Measurements from ENCODE around the gene MBD3L1.

The MBD3L1 gene

GRCh38 chr19:8831373-8831772, 804 bp upstream of the MBD3L1 start:
- Histone ChIP-seq H2AFZ (ENCODE audit: low read length, unreplicated experiment) (peak overlapping the region; percentile 80), H3K4me3 (ENCODE audit: low read depth, low read length) (peak overlapping the region; percentile 87), H3K27ac (ENCODE audit: low read depth, low read length) (peak overlapping the region; percentile 81; the same call in 1 of the 2 replicates), H3K36me3 (ENCODE audit: insufficient read depth, low read length) (no peaks in the 10 kb centered on the region), H3K27me3 (ENCODE audit: insufficient read depth, low read length) (no peaks in the 10 kb centered on the region), H3K79me2 (ENCODE audit: control insufficient read depth, insufficient read depth, low read length, unreplicated experiment) (no peaks in the 10 kb centered on the region), H3K4me1 (ENCODE audit: control insufficient read depth, insufficient read depth, low read length, unreplicated experiment) (peaks cover 7% of the 10 kb centered on the region)

- Histone ChIP-seq H3K27me3 (ENCODE audit: insufficient read depth, low read length) (0 out of 2 replicates have a peak, but pooled peaks cover 3% of the 10 kb centered on the region), H3K4me1 (ENCODE audit: control insufficient read depth, insufficient read depth, low read length, unreplicated experiment) (peaks cover 7% of the 10 kb centered on the region), H3K4me3 (ENCODE audit: low read depth, low read length) (peak overlapping the region; percentile 87), H3K79me2 (ENCODE audit: control insufficient read depth, insufficient read depth, low read length, unreplicated experiment) (no peaks in the 10 kb centered on the region), H3K27ac (ENCODE audit: low read depth, low read length) (peak overlapping the region; percentile 81), H3K36me3 (ENCODE audit: insufficient read depth, low read length) (no peaks in the 10 kb centered on the region), H2AFZ (ENCODE audit: low read length, unreplicated experiment) (peak overlapping the region; percentile 80)
Observed at GRCh38 chr19:8831832-8832131, 395 bp upstream of the MBD3L1 start.

- no peak overlapping the region for H2AFZ ChIP-seq (ENCODE audit: low read length, unreplicated experiment)
- H3K4me3 ChIP-seq (ENCODE audit: low read depth, low read length), result no peak overlapping the region
- H3K27me3 ChIP-seq (ENCODE audit: insufficient read depth, low read length), result 0 out of 2 replicates have a peak, but pooled peaks cover 5% of the 10 kb centered on the region
- no peaks in the 10 kb centered on the region for H3K36me3 ChIP-seq (ENCODE audit: insufficient read depth, low read length)
- peaks cover 7% of the 10 kb centered on the region for H3K4me1 ChIP-seq (ENCODE audit: control insufficient read depth, insufficient read depth, low read length, unreplicated experiment)
- no peaks in the 10 kb centered on the region for H3K79me2 ChIP-seq (ENCODE audit: control insufficient read depth, insufficient read depth, low read length, unreplicated experiment)
- H3K27ac ChIP-seq (ENCODE audit: low read depth, low read length), result no peak overlapping the region
Observed at GRCh38 chr19:8835446-8835845, 3.3 kb downstream of the MBD3L1 start.

GRCh38 chr19:8835877-8836276, 3.7 kb downstream of the MBD3L1 start:
- H3K79me2 ChIP-seq (ENCODE audit: control insufficient read depth, insufficient read depth, low read length, unreplicated experiment), result no peaks in the 10 kb centered on the region
- H3K27me3 ChIP-seq (ENCODE audit: insufficient read depth, low read length), result 0 out of 2 replicates have a peak, but pooled peaks cover 5% of the 10 kb centered on the region
- H3K36me3 ChIP-seq (ENCODE audit: insufficient read depth, low read length), result no peaks in the 10 kb centered on the region
- no peak overlapping the region for H2AFZ ChIP-seq (ENCODE audit: low read length, unreplicated experiment)
- H3K4me1 ChIP-seq (ENCODE audit: control insufficient read depth, insufficient read depth, low read length, unreplicated experiment), result peaks cover 7% of the 10 kb centered on the region
- H3K27ac ChIP-seq (ENCODE audit: low read depth, low read length), result no peak overlapping the region
- no peak overlapping the region for H3K4me3 ChIP-seq (ENCODE audit: low read depth, low read length)

GRCh38 chr19:8840708-8841107, 8.5 kb downstream of the MBD3L1 start:
- Histone ChIP-seq H3K27me3 (ENCODE audit: insufficient read depth, low read length) (0 out of 2 replicates have a peak, but pooled peaks cover 5% of the 10 kb centered on the region), H3K36me3 (ENCODE audit: insufficient read depth, low read length) (no peaks in the 10 kb centered on the region), H3K4me1 (ENCODE audit: control insufficient read depth, insufficient read depth, low read length, unreplicated experiment) (no peaks in the 10 kb centered on the region), H3K4me3 (ENCODE audit: low read depth, low read length) (no peak overlapping the region), H2AFZ (ENCODE audit: low read length, unreplicated experiment) (no peak overlapping the region), H3K79me2 (ENCODE audit: control insufficient read depth, insufficient read depth, low read length, unreplicated experiment) (no peaks in the 10 kb centered on the region), H3K27ac (ENCODE audit: low read depth, low read length) (no peak overlapping the region)

- Histone ChIP-seq H3K79me2 (ENCODE audit: control insufficient read depth, insufficient read depth, low read length, unreplicated experiment) (no peaks in the 10 kb centered on the region), H3K27ac (ENCODE audit: low read depth, low read length) (no peak overlapping the region), H3K27me3 (ENCODE audit: insufficient read depth, low read length) (no peaks in the 10 kb centered on the region), H3K4me1 (ENCODE audit: control insufficient read depth, insufficient read depth, low read length, unreplicated experiment) (no peaks in the 10 kb centered on the region), H3K4me3 (ENCODE audit: low read depth, low read length) (no peak overlapping the region), H3K36me3 (ENCODE audit: insufficient read depth, low read length) (no peaks in the 10 kb centered on the region), H2AFZ (ENCODE audit: low read length, unreplicated experiment) (no peak overlapping the region)
Observed at GRCh38 chr19:8846819-8847218, 14.6 kb downstream of the MBD3L1 start.

GRCh38 chr19:8849232-8849631, 17.1 kb downstream of the MBD3L1 start:
- no peaks in the 10 kb centered on the region for H3K27me3 ChIP-seq (ENCODE audit: insufficient read depth, low read length)
- H3K27ac ChIP-seq (ENCODE audit: low read depth, low read length), result no peak overlapping the region
- H3K4me3 ChIP-seq (ENCODE audit: low read depth, low read length), result no peak overlapping the region
- H3K4me1 ChIP-seq (ENCODE audit: control insufficient read depth, insufficient read depth, low read length, unreplicated experiment), result no peaks in the 10 kb centered on the region
- H2AFZ ChIP-seq (ENCODE audit: low read length, unreplicated experiment), result no peak overlapping the region
- no peaks in the 10 kb centered on the region for H3K36me3 ChIP-seq (ENCODE audit: insufficient read depth, low read length)
- no peaks in the 10 kb centered on the region for H3K79me2 ChIP-seq (ENCODE audit: control insufficient read depth, insufficient read depth, low read length, unreplicated experiment)

GRCh38 chr19:8850488-8850887, 18.3 kb downstream of the MBD3L1 start:
- no peak overlapping the region for H2AFZ ChIP-seq (ENCODE audit: low read length, unreplicated experiment)
- no peaks in the 10 kb centered on the region for H3K27me3 ChIP-seq (ENCODE audit: insufficient read depth, low read length)
- no peaks in the 10 kb centered on the region for H3K79me2 ChIP-seq (ENCODE audit: control insufficient read depth, insufficient read depth, low read length, unreplicated experiment)
- no peak overlapping the region for H3K4me3 ChIP-seq (ENCODE audit: low read depth, low read length)
- no peak overlapping the region for H3K27ac ChIP-seq (ENCODE audit: low read depth, low read length)
- H3K4me1 ChIP-seq (ENCODE audit: control insufficient read depth, insufficient read depth, low read length, unreplicated experiment), result no peaks in the 10 kb centered on the region
- H3K36me3 ChIP-seq (ENCODE audit: insufficient read depth, low read length), result no peaks in the 10 kb centered on the region

- H3K36me3 ChIP-seq (ENCODE audit: insufficient read depth, low read length), result no peaks in the 10 kb centered on the region
- H3K4me1 ChIP-seq (ENCODE audit: control insufficient read depth, insufficient read depth, low read length, unreplicated experiment), result no peaks in the 10 kb centered on the region
- no peaks in the 10 kb centered on the region for H3K27me3 ChIP-seq (ENCODE audit: insufficient read depth, low read length)
- no peak overlapping the region for H3K27ac ChIP-seq (ENCODE audit: low read depth, low read length)
- no peaks in the 10 kb centered on the region for H3K79me2 ChIP-seq (ENCODE audit: control insufficient read depth, insufficient read depth, low read length, unreplicated experiment)
- H3K4me3 ChIP-seq (ENCODE audit: low read depth, low read length), result no peak overlapping the region
- no peak overlapping the region for H2AFZ ChIP-seq (ENCODE audit: low read length, unreplicated experiment)
Observed at GRCh38 chr19:8858260-8858659, 26.1 kb downstream of the MBD3L1 start.

GRCh38 chr19:8866344-8866743, 34.2 kb downstream of the MBD3L1 start:
- Histone ChIP-seq H3K4me3 (ENCODE audit: low read depth, low read length) (no peak overlapping the region), H2AFZ (ENCODE audit: low read length, unreplicated experiment) (no peak overlapping the region), H3K27ac (ENCODE audit: low read depth, low read length) (no peak overlapping the region), H3K36me3 (ENCODE audit: insufficient read depth, low read length) (no peaks in the 10 kb centered on the region), H3K27me3 (ENCODE audit: insufficient read depth, low read length) (no peaks in the 10 kb centered on the region), H3K4me1 (ENCODE audit: control insufficient read depth, insufficient read depth, low read length, unreplicated experiment) (no peaks in the 10 kb centered on the region), H3K79me2 (ENCODE audit: control insufficient read depth, insufficient read depth, low read length, unreplicated experiment) (no peaks in the 10 kb centered on the region)

- H3K36me3 ChIP-seq (ENCODE audit: insufficient read depth, low read length), result no peaks in the 10 kb centered on the region
- H3K27me3 ChIP-seq (ENCODE audit: insufficient read depth, low read length), result no peaks in the 10 kb centered on the region
- H2AFZ ChIP-seq (ENCODE audit: low read length, unreplicated experiment), result no peak overlapping the region
Observed at GRCh38 chr19:8877854-8878705, 45.9 kb downstream of the MBD3L1 start.

More at GRCh38 chr19:8877854-8878705, 45.9 kb downstream of the MBD3L1 start:
- Histone ChIP-seq H3K4me1 (ENCODE audit: control insufficient read depth, insufficient read depth, low read length, unreplicated experiment) (no peaks in the 10 kb centered on the region), H3K4me3 (ENCODE audit: low read depth, low read length) (no peak overlapping the region), H3K27ac (ENCODE audit: low read depth, low read length) (no peak overlapping the region), H3K79me2 (ENCODE audit: control insufficient read depth, insufficient read depth, low read length, unreplicated experiment) (no peaks in the 10 kb centered on the region)

All from ACC112 (cell line).